ENCODE data around the gene NCK2. TPM values are rescaled to one million over a fixed set of nuclear protein-coding genes. Genes with fewer than 3 reads are reported as not detected.
A peak's percentile ranks its signal among the peaks of the same experiment; 100 is the strongest.

Gene NCK2
- total and polyA plus RNA-seq, 2 of the 13 experiments (the other 11 are each of a cell fraction or from before 2014, with no cell fraction given): 14.8 to 23.5 TPM

DNA sequence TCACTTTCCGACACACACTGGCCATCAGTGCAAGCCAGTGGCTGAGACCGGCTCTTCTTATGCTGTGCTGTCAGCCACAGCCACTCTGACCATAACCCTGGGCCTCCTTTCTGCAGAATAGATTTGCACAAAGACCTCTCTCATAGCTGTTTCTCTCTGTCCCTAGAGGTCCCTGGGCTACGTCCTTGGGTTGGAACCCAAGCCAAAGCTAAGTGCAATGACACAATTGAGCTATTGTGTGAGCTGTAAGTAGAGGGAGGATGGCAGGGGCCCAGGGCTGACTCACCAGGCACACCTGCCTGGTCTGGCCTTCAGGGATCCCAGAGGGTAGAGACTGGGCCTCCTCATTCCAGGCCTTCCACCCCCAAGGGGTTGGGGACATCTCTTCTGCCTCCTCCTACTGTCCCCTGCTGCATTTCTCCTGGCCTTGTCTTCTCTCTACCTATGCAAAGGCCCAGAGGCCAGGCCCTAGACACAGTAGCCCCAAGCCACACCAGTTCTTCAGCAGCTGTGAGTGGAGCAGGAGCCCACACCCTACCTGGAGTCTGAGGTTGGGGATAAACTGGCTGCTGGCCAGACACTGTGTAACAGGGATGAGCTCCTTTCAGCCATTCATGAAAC lies 174.6 kb downstream of the NCK2 start (continued):
- TF ChIP-seq, protein P1, sequence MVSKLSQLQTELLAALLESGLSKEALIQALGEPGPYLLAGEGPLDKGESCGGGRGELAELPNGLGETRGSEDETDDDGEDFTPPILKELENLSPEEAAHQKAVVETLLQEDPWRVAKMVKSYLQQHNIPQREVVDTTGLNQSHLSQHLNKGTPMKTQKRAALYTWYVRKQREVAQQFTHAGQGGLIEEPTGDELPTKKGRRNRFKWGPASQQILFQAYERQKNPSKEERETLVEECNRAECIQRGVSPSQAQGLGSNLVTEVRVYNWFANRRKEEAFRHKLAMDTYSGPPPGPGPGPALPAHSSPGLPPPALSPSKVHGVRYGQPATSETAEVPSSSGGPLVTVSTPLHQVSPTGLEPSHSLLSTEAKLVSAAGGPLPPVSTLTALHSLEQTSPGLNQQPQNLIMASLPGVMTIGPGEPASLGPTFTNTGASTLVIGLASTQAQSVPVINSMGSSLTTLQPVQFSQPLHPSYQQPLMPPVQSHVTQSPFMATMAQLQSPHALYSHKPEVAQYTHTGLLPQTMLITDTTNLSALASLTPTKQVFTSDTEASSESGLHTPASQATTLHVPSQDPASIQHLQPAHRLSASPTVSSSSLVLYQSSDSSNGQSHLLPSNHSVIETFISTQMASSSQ (IDR thresholded peaks at IDR 0.05; ENCODE audit: low read depth): peak; percentile 49
- TF ChIP-seq, protein P1 (CRISPR knock-in tag; IDR thresholded peaks at IDR 0.05; ENCODE audit: borderline replicate concordance): peak; percentile 91
- TF ChIP-seq SIX4 (CRISPR knock-in tag; IDR thresholded peaks at IDR 0.05) (no peak; the same call in 1 of the 2 replicates), ZNF788 (CRISPR knock-in tag; IDR thresholded peaks at IDR 0.05; ENCODE audit: borderline replicate concordance) (peak; percentile 96), KMT2A (CRISPR knock-in tag; IDR thresholded peaks at IDR 0.05) (0 out of 2 replicates have a peak, but pooled peaks have one; percentile 48), SMYD3 (CRISPR knock-in tag; IDR thresholded peaks at IDR 0.05) (no peak), ZNF652 (CRISPR knock-in tag; IDR thresholded peaks at IDR 0.05; ENCODE audit: borderline replicate concordance, low read depth) (peak; percentile 56; the same call in 1 of the 2 replicates), ZNF614 (CRISPR knock-in tag; IDR thresholded peaks at IDR 0.05; ENCODE audit: borderline replicate concordance) (peak; percentile 94), ZBTB7B (CRISPR knock-in tag; IDR thresholded peaks at IDR 0.05) (peak; percentile 72), PAF1 (CRISPR knock-in tag; IDR thresholded peaks at IDR 0.05) (no peak), ZNF10 (CRISPR knock-in tag; IDR thresholded peaks at IDR 0.05; ENCODE audit: borderline replicate concordance, low read depth) (no peak), BRCA1 (CRISPR knock-in tag; IDR thresholded peaks at IDR 0.05) (no peak), PHF8 (CRISPR knock-in tag; IDR thresholded peaks at IDR 0.05) (peak; percentile 64), ZNF253 (CRISPR knock-in tag; IDR thresholded peaks at IDR 0.05; ENCODE audit: borderline replicate concordance) (no peak)
- TF ChIP-seq, protein P2, sequence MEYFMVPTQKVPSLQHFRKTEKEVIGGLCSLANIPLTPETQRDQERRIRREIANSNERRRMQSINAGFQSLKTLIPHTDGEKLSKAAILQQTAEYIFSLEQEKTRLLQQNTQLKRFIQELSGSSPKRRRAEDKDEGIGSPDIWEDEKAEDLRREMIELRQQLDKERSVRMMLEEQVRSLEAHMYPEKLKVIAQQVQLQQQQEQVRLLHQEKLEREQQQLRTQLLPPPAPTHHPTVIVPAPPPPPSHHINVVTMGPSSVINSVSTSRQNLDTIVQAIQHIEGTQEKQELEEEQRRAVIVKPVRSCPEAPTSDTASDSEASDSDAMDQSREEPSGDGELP (IDR thresholded peaks at IDR 0.05; ENCODE audit: borderline replicate concordance, low read depth): peak; percentile 78; the same call in 1 of the 2 replicates
- TF ChIP-seq, protein P3, sequence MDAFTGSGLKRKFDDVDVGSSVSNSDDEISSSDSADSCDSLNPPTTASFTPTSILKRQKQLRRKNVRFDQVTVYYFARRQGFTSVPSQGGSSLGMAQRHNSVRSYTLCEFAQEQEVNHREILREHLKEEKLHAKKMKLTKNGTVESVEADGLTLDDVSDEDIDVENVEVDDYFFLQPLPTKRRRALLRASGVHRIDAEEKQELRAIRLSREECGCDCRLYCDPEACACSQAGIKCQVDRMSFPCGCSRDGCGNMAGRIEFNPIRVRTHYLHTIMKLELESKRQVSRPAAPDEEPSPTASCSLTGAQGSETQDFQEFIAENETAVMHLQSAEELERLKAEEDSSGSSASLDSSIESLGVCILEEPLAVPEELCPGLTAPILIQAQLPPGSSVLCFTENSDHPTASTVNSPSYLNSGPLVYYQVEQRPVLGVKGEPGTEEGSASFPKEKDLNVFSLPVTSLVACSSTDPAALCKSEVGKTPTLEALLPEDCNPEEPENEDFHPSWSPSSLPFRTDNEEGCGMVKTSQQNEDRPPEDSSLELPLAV (CRISPR knock-in tag; conservative IDR thresholded peaks at IDR 0.05; ENCODE audit: low read depth): no peak
- TF ChIP-seq, protein P4, sequence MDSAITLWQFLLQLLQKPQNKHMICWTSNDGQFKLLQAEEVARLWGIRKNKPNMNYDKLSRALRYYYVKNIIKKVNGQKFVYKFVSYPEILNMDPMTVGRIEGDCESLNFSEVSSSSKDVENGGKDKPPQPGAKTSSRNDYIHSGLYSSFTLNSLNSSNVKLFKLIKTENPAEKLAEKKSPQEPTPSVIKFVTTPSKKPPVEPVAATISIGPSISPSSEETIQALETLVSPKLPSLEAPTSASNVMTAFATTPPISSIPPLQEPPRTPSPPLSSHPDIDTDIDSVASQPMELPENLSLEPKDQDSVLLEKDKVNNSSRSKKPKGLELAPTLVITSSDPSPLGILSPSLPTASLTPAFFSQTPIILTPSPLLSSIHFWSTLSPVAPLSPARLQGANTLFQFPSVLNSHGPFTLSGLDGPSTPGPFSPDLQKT (CRISPR knock-in tag; IDR thresholded peaks at IDR 0.05; ENCODE audit: borderline replicate concordance): no peak
- TF ChIP-seq, protein P5, sequence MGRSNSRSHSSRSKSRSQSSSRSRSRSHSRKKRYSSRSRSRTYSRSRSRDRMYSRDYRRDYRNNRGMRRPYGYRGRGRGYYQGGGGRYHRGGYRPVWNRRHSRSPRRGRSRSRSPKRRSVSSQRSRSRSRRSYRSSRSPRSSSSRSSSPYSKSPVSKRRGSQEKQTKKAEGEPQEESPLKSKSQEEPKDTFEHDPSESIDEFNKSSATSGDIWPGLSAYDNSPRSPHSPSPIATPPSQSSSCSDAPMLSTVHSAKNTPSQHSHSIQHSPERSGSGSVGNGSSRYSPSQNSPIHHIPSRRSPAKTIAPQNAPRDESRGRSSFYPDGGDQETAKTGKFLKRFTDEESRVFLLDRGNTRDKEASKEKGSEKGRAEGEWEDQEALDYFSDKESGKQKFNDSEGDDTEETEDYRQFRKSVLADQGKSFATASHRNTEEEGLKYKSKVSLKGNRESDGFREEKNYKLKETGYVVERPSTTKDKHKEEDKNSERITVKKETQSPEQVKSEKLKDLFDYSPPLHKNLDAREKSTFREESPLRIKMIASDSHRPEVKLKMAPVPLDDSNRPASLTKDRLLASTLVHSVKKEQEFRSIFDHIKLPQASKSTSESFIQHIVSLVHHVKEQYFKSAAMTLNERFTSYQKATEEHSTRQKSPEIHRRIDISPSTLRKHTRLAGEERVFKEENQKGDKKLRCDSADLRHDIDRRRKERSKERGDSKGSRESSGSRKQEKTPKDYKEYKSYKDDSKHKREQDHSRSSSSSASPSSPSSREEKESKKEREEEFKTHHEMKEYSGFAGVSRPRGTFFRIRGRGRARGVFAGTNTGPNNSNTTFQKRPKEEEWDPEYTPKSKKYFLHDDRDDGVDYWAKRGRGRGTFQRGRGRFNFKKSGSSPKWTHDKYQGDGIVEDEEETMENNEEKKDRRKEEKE (IDR thresholded peaks at IDR 0.05): no peak

Data from HepG2 (cell line).